SK-N-MC (cell line): ENCODE measurements around the gene HELB.

Experiments
- EZH2 ChIP-seq: fragments of 200-600 bp; sonication (generic); IDR thresholded peaks from one replicate; pipeline ENCODE4 v1.6.1; 2017; ENCODE audit warnings: antibody characterized with exemption
- FOXP2 ChIP-seq: optimal IDR thresholded peaks from 2 replicates; pipeline ENCODE3; 2011; ENCODE audit warnings: mild to moderate bottlenecking, moderate library complexity; ENCODE audit not compliant: insufficient read depth; ENCODE audit errors: extremely low read length, control extremely low read depth
- POLR2AphosphoS5 ChIP-seq: IDR thresholded peaks from 2 replicates; pipeline ENCODE4 v1.6.1; 2012; ENCODE audit warnings: mild to moderate bottlenecking, low read depth, low read length, borderline replicate concordance

GRCh38 chr12:66301944-66302826, at the start of gene HELB:
- TF ChIP-seq EZH2 (no peak), FOXP2 (no peak), POLR2AphosphoS5 (peak; percentile 87)
